GF-D8 (cell line): Measurements from ENCODE around the gene ZNF438.
A peak's percentile ranks its signal among the peaks of the same experiment; 100 is the strongest.
"Not testable (repeated sequence)": the region's sequence is repeated elsewhere in the genome, so short reads cannot be mapped to it uniquely, and the experiment has no call there.

ENCODE experiments used
- DNase-seq: peaks from one replicate; lab custom pipeline; 2025; lab: John Stamatoyannopoulos, UW

Gene ZNF438

DNA sequence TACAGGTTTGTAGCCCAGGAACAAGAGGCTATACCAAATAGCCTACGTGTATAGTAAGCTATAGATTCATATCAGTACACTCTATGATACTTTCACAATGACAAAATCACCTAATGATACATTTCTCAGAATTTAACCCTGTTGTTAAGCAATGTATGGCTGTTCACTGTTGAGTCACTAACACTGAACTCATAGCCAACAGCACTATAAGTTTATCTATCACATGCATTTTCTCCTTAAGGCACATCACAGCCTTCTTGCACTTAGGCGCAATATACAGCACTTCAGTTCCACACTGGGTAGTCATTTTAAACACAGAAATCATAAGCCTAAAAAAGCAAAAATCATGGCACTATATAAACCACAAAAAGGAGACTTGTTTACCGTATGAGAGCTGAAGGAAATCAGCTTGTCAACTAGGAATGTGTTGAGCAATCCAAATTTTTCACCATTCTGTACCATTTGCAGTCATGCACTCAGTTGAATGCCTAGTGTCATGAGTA lies 45.6 kb downstream of the ZNF438 start:
- DNase-seq: peak; percentile 63

- no peak for DNase-seq
Measured at GRCh38 chr10:30985512-30985911, 46.2 kb downstream of the ZNF438 start.

GRCh38 chr10:30984563-30985328 lies 46.9 kb downstream of the ZNF438 start:
- DNase-seq: peak; percentile 43

- not testable (repeated sequence) for DNase-seq
Measured at GRCh38 chr10:30983209-30983608, 48.5 kb downstream of the ZNF438 start.

DNA sequence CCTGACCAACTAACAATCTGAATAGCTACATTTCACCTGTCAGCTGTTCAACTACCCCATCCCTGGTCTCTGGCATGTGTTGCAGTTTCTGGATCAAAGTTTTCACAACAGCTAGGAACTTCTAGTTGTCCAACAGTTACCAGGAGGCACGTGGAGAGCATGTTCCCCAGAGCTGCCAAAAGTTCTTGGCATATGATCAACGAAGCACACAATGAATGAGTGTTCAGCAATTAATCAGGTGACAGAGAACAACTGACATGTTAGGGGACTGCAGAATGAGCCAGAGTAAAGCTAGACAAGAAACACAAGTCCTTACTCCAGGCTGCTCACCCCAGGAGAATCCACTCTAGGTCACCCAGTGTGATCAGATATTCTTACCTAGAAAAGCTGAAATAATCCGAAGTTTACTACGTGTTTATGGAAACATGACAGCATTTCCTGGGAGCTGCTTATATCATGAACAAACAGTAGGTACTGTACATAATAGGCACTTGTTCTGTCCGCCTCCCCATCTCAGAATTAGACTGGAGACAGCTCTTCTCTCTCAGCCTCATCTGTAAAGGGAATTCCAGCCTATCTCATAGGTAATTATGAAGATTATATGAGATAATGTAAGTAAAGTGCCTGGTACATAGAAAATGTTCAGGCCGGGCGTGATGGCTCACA lies 50.6 kb downstream of the ZNF438 start:
- DNase-seq: no peak

DNA sequence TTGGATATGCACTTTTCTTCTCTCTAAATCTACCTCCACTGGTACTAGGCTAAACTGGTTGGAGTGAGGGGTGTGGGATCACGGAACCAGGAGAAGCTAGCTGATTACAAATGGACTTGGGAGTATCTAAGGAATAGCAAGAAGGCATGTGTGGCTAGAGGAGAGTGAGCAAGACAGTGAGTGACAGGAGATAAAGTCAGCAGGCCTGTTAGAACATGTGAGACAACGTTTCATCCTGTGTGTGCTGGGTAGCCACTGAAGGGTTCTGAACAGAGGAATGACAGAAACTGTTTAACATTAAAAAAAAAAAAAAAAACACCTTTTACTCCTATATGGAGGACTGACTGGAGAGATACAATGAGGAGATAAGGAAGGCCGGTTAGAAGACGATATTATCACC lies 51.7 kb downstream of the ZNF438 start:
- DNase-seq: no peak

- DNase-seq: no peak
Measured at GRCh38 chr10:30978843-30979242, 52.8 kb downstream of the ZNF438 start.

DNA sequence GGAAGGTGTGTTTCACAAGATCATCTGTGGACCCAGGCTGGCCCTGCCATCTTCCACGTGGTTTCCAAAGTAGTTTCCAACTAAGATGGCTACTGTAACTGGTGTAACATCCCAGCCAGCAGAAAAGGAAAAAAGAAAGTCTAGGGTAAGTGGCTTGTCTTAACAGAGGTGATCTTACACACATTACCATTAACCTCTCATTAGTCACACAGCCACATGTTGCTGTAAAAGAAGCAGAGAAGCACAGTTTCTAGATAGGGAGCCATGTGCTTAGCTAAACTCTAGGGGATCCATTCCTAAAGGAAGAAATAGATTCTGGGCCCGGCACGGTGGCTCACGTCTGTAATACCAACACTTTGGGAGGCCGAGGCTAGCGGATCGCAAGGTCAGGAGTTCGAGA lies 54.3 kb downstream of the ZNF438 start:
- no peak for DNase-seq

DNA sequence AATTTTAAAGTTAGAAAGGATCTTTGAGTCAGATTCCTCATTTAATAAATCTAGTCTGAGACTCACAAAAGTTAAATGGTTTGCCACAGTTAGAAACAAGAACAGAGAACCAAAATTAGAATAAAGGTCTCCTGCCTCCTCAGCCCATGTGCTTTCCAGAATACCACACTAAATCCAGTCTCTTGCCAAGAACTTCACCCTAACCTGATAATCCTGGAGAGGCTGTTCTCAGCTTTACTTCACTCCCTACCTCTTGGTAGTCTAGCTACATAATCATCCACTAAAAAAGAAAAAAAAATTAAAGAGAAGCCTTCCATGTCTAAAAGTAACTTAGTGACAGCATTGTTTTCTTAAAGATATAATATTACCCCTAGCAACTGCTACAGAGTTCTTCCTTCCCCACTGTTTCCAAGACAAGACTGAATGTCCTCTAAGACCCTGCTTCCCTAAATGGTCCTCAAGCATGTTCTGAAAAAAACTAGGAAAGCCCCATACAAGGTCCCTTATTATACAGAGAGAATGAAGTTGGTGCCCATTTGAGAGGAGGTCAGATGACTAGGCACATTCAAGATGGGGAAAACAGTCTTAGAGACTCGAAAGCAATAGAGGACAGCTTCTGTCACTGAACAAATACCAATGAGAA lies 56.8 kb downstream of the ZNF438 start:
- no peak for DNase-seq

- no peak for DNase-seq
Measured at GRCh38 chr10:30974355-30974754, 57.3 kb downstream of the ZNF438 start.

DNA sequence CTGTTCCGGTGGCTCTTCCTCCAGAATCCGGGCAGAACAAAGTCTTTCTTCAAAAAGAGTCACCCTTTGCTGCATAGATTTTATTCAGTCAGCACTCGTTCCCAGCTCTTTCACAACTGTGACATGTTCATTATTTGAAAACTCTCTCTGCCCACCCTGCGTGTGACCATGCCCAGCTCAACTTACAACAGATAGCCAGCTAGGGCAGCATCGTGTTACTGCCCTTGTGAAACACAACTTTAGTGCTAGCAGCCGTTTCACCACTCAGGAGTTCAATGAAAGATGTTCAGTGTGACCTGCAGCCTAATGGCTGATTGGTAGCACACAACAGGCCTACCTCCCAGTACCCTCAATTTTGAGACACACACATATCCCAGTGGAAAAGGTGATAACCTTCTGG lies 57.9 kb downstream of the ZNF438 start:
- DNase-seq: no peak

- DNase-seq: no peak
Measured at GRCh38 chr10:30970760-30971460, 60.8 kb downstream of the ZNF438 start.

- DNase-seq: no peak
Measured at GRCh38 chr10:30968711-30969110, 63.0 kb downstream of the ZNF438 start.

- no peak for DNase-seq
Measured at GRCh38 chr10:30967650-30968410, 63.8 kb downstream of the ZNF438 start.

DNA sequence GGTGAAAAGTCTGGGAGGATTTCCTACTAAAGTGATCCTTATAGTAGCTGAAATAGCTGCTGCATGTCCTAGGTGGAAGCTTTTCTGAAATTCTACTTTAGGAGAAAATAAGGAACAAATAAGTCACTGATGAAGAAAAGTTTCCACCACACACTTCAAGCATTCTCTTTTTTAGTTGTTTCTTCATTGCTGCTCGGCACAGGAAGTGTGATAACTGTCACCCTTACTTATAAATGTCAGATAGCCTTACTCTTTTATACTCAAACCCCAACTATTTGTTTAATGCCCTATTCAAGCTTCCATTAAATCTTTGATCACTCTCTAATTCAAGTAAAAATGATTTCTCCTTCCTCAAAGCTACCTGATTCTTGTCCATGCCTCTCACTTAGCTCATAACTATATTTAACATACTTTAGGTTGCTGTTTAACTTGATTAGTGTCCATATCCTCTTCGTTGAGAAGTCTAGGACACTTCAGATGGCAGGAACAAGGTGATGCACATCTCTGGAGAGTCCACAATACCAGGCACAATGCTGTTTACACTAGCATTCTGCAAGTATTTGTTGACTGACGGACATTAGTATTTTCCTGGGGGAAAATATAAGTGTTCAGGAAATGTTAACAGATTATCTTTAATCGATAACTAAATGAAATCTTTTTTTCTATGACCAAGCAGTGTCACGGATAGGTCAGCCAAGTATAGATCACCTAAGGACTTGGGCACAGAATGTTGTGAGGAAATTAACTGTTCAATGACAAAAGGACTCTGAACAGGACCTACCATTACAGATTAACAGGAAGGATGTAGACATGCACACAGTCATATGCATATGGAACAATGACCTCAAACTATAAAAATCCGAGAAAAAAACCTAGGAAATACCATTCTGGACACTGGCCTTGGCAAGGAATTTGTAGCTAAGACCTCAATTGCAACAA lies 67.4 kb downstream of the ZNF438 start:
- peak; percentile 59 for DNase-seq

- no peak for DNase-seq
Measured at GRCh38 chr10:30962522-30962921, 69.1 kb downstream of the ZNF438 start.

DNA sequence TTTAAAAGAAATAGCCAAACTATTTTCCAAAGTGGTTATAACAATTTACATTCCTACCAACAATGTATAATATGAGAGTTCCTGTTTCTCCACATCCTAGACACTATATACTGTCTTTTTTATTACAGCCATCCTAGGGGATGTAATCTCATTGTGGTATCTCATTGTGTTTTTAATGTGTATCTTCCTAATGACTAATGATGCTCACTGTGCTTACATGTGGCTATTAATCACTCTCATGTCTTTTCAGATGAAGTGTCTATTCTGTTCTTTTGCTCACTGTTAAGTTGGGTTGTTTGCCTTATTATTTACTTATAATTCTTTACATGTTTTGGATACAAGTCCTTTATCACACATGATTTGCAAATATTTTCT lies 71.8 kb downstream of the ZNF438 start:
- DNase-seq: no peak

DNA sequence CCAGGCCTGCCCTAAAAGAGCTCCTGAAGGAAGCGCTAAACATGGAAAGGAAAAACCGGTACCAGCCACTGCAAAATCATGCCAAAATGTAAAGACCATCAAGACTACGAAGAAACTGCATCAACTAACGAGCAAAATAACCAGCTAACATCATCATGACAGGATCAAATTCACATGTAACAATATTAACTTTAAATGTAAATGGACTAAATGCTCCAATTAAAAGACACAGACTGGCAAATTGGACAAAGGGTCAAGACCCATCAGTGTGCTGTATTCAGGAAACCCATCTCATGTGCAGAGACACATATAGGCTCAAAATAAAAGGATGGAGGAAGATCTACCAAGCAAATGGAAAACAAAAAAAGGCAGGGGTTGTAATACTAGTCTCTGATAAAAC lies 82.4 kb downstream of the ZNF438 start:
- DNase-seq: not testable (repeated sequence)

DNA sequence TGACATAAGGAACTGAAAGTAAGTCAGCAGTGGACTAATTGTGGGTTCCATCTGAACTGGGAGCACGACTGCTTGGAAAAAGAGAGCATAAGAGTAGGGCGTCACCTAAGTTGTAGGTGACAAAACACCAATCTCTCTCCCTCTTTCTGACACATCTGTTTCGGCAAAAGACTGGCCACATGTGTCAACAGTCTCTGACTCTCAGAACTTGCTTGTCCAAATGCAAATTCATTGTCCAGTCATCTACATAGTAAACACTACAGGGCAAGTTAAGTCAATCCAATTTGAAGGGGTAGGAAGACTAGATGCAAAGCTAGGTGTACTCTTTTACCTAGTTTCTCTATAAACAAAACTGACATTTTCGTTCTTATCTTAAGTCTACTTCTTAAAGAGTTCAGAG lies 87.7 kb downstream of the ZNF438 start:
- no peak for DNase-seq

- no peak for DNase-seq
Measured at GRCh38 chr10:30943451-30943850, 88.2 kb downstream of the ZNF438 start.

DNA sequence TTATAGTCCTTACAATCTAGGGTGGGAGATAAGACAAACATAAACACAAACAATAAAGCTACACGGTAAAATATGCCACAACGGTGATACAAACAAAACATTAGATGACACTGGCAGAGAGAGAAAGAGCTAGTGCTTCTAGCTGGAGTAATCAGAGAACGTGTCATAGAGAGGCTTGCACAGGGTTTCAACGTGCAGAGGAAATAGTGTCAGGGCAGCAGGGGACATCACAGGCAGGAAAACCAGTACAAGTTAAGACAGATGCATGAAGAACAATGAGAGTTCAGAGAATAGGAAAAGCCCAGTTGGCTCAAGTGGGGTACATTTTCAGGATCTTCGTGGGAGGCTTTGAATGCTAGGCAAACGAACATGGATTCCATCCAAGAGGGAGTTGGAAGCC lies 91.4 kb downstream of the ZNF438 start:
- no peak for DNase-seq
